Measurements from ENCODE around the gene PSD2. TPM values are rescaled to one million over a fixed set of nuclear protein-coding genes. Genes with fewer than 3 reads are reported as not detected.

The PSD2 gene
- total RNA-seq, 1 experiment from 2014 or later = not detected

GRCh38 chr5:139799359-139799758, 3.8 kb downstream of the PSD2 start:
- Mint-ChIP-seq H3K9me3 (ENCODE audit: low read depth, unreplicated experiment) (no peaks in the 10 kb centered on the region), H3K4me1 (ENCODE audit: low read depth, unreplicated experiment) (no peaks in the 10 kb centered on the region), H3K36me3 (ENCODE audit: insufficient read depth, unreplicated experiment) (no peaks in the 10 kb centered on the region), H3K27me3 (ENCODE audit: unreplicated experiment) (peaks cover 95% of the 10 kb centered on the region), H3K27ac (ENCODE audit: unreplicated experiment) (no peak overlapping the region), H3K4me3 (ENCODE audit: low read depth, unreplicated experiment) (no peak overlapping the region)
- DNase-seq = no peak
- intact Hi-C loops (cut with micrococcal nuclease; ENCODE audit: unreplicated experiment) = no loop called here
- CTCF ChIA-PET = interaction anchor here (0.8 to 1.3 kb wide), 2 partner anchors 47 to 170 kb away, joined by 3 to 4 read pairs; no protein-coding TSS in a partner anchor
- no peak for TF ChIP-seq CTCF (IDR thresholded peaks at IDR 0.05; ENCODE audit: unreplicated experiment)
- BruUV-seq (replicated peaks) = no TSS peak

- Mint-ChIP-seq H3K36me3 (ENCODE audit: insufficient read depth, unreplicated experiment) (no peaks in the 10 kb centered on the region), H3K9me3 (ENCODE audit: low read depth, unreplicated experiment) (no peaks in the 10 kb centered on the region), H3K4me3 (ENCODE audit: low read depth, unreplicated experiment) (no peak overlapping the region), H3K27me3 (ENCODE audit: unreplicated experiment) (peaks cover 90% of the 10 kb centered on the region), H3K27ac (ENCODE audit: unreplicated experiment) (no peak overlapping the region), H3K4me1 (ENCODE audit: low read depth, unreplicated experiment) (no peaks in the 10 kb centered on the region)
- CTCF ChIA-PET = no interaction called here
- no peak for DNase-seq
- intact Hi-C loops (cut with micrococcal nuclease; ENCODE audit: unreplicated experiment) = no loop called here
- no peak for TF ChIP-seq CTCF (IDR thresholded peaks at IDR 0.05; ENCODE audit: unreplicated experiment)
- BruUV-seq (replicated peaks) = no TSS peak
Observed at GRCh38 chr5:139803978-139804377, 8.4 kb downstream of the PSD2 start.

GRCh38 chr5:139804800-139805397, 9.3 kb downstream of the PSD2 start:
- Mint-ChIP-seq H3K9me3 (ENCODE audit: low read depth, unreplicated experiment) (no peaks in the 10 kb centered on the region), H3K36me3 (ENCODE audit: insufficient read depth, unreplicated experiment) (no peaks in the 10 kb centered on the region), H3K27me3 (ENCODE audit: unreplicated experiment) (peaks cover 90% of the 10 kb centered on the region), H3K4me1 (ENCODE audit: low read depth, unreplicated experiment) (no peaks in the 10 kb centered on the region), H3K27ac (ENCODE audit: unreplicated experiment) (no peak overlapping the region), H3K4me3 (ENCODE audit: low read depth, unreplicated experiment) (no peak overlapping the region)
- CTCF ChIA-PET = interaction anchor here (2.2 kb wide), 1 partner anchor 17 kb away, joined by 6 read pairs; no protein-coding TSS in a partner anchor
- intact Hi-C loops (cut with micrococcal nuclease; ENCODE audit: unreplicated experiment) = no loop called here
- no peak for TF ChIP-seq CTCF (IDR thresholded peaks at IDR 0.05; ENCODE audit: unreplicated experiment)
- DNase-seq = no peak
- BruUV-seq (replicated peaks) = no TSS peak

- peaks cover 90% of the 10 kb centered on the region for H3K27me3 Mint-ChIP-seq (ENCODE audit: unreplicated experiment)
- TF ChIP-seq CTCF (IDR thresholded peaks at IDR 0.05; ENCODE audit: unreplicated experiment) = no peak
- CTCF ChIA-PET = interaction anchor here (0.6 to 2.2 kb wide), 3 partner anchors 18 to 72 kb away, joined by 3 to 6 read pairs (median 6); no protein-coding TSS in a partner anchor
- no peaks in the 10 kb centered on the region for H3K36me3 Mint-ChIP-seq (ENCODE audit: insufficient read depth, unreplicated experiment)
- DNase-seq = no peak
- no peak overlapping the region for H3K27ac Mint-ChIP-seq (ENCODE audit: unreplicated experiment)
- H3K4me3 Mint-ChIP-seq (ENCODE audit: low read depth, unreplicated experiment) = no peak overlapping the region
- H3K4me1 Mint-ChIP-seq (ENCODE audit: low read depth, unreplicated experiment) = no peaks in the 10 kb centered on the region
- BruUV-seq (replicated peaks) = no TSS peak
- no peaks in the 10 kb centered on the region for H3K9me3 Mint-ChIP-seq (ENCODE audit: low read depth, unreplicated experiment)
- intact Hi-C loops (cut with micrococcal nuclease; ENCODE audit: unreplicated experiment) = no loop called here
Observed at GRCh38 chr5:139805545-139805944, 9.9 kb downstream of the PSD2 start.

All from Calu3 (cell line).